ENCODE measurements around the gene CLIP2. TPM values are rescaled to one million over a fixed set of nuclear protein-coding genes. Genes with fewer than 3 reads are reported as not detected.

Gene CLIP2
- total and polyA plus RNA-seq, 2 of the 8 experiments (the other 6 are each of a cell fraction or from before 2014, with no cell fraction given) = 8.3 to 41.5 TPM

- Histone ChIP-seq H3K23me2 (ENCODE audit: low read depth, low read length) (no peaks in the 10 kb centered on the region), H4K20me1 (replicated peaks in 1 of 2; ENCODE audit: control insufficient read depth in 1 of 2, insufficient read depth in 2 of 2, low read length in 2 of 2) (peaks cover 2 to 16% of the 10 kb centered on the region in 2 experiments), H3K27ac (ENCODE audit: low read depth, low read length) (no peak overlapping the region), H2BK15ac (ENCODE audit: low read length) (no peak overlapping the region), H3K9me3 (ENCODE audit: insufficient read depth in 2 of 2, low read depth in 1 of 2, low read length in 1 of 2) (no peaks in the 10 kb centered on the region), H2BK20ac (ENCODE audit: low read length) (no peak overlapping the region), H3K79me1 (ENCODE audit: low read depth, low read length) (peaks cover 7% of the 10 kb centered on the region; the same call in 1 of the 2 replicates), H4K8ac (ENCODE audit: extremely low read depth, insufficient read depth, low read length) (no peak overlapping the region), H3K36me3 (ENCODE audit: control insufficient read depth in 2 of 4, insufficient read depth in 4 of 4, low read length in 3 of 4) (peaks cover 35 to 90% (median 72%) of the 10 kb centered on the region in 4 experiments), H3K4me2 (ENCODE audit: insufficient read depth in 1 of 2, low read depth in 2 of 2, low read length in 2 of 2) (no peak overlapping the region), H2BK120ac (replicated peaks; ENCODE audit: low read depth, low read length) (no peak overlapping the region), H3K4me3 (ENCODE audit: extremely low read depth in 1 of 4, insufficient read depth in 2 of 4, low read depth in 3 of 4, low read length in 4 of 4) (no peak overlapping the region), H3K18ac (ENCODE audit: extremely low read depth, low read length) (no peak overlapping the region), H4K5ac (ENCODE audit: insufficient read length, low read depth, low read length) (no peak overlapping the region), H3K4me1 (replicated peaks in 1 of 4; ENCODE audit: control insufficient read depth in 3 of 4, insufficient read depth in 4 of 4, low read length in 3 of 4) (no peaks in the 10 kb centered on the region), H3K4ac (replicated peaks; ENCODE audit: insufficient read length, low read depth, low read length) (no peak overlapping the region), H2BK12ac (ENCODE audit: low read depth, low read length) (no peak overlapping the region), H3K14ac (ENCODE audit: insufficient read length) (no peak overlapping the region), H2BK5ac (ENCODE audit: low read depth, low read length) (no peak overlapping the region), H3K79me2 (ENCODE audit: control insufficient read depth in 1 of 2, insufficient read depth in 2 of 2, low read length in 2 of 2) (no peaks in the 10 kb centered on the region), H3K9ac (replicated peaks in 1 of 4; ENCODE audit: extremely low read depth in 1 of 4, low read depth in 3 of 4, low read length in 3 of 4) (no peak overlapping the region), H3K27me3 (replicated peaks in 1 of 4; ENCODE audit: control insufficient read depth in 3 of 4, extremely low read depth in 1 of 4, insufficient read depth in 3 of 4, low read length in 3 of 4) (no peaks in the 10 kb centered on the region; a peak in 1 of 7 replicates), H2AK5ac (ENCODE audit: low read depth, low read length) (no peak overlapping the region), H3K23ac (ENCODE audit: insufficient read length) (no peak overlapping the region), H4K91ac (replicated peaks; ENCODE audit: insufficient read length, low read length) (no peak overlapping the region), H2AFZ (ENCODE audit: low read length) (no peak overlapping the region), H3K56ac (replicated peaks; ENCODE audit: insufficient read length, low read depth, low read length) (no peak overlapping the region)
- TF ChIP-seq SIRT6 (IDR thresholded peaks at IDR 0.05; ENCODE audit: low read length) = no peak
- no peak for TF ChIP-seq KDM5A (IDR thresholded peaks at IDR 0.05; ENCODE audit: low read length)
- no peak for TF ChIP-seq FOSL1 (IDR thresholded peaks at IDR 0.05; ENCODE audit: insufficient read depth, low read depth, low read length)
- TF ChIP-seq RNF2 (IDR thresholded peaks at IDR 0.05; ENCODE audit: borderline replicate concordance, low read depth, low read length, missing control alignments, poor library complexity, severe bottlenecking) = no peak
- TF ChIP-seq USF2 (IDR thresholded peaks at IDR 0.05; ENCODE audit: low read length) = no peak
- TF ChIP-seq SP1 (IDR thresholded peaks at IDR 0.05; ENCODE audit: low read depth, low read length) = no peak
- no peak for TF ChIP-seq SP2 (IDR thresholded peaks at IDR 0.05; ENCODE audit: low read length)
- no peak for TF ChIP-seq CBX5 (IDR thresholded peaks at IDR 0.05; ENCODE audit: low read depth, low read length)
- no peak for TF ChIP-seq KDM4A (IDR thresholded peaks at IDR 0.05; ENCODE audit: low read depth, low read length, severe bottlenecking)
- TF ChIP-seq JUN (IDR thresholded peaks at IDR 0.05; ENCODE audit: low read depth, low read length) = no peak
- no peak for TF ChIP-seq YY1 (IDR thresholded peaks at IDR 0.05; ENCODE audit: low read depth, low read length)
- no peak for TF ChIP-seq SIX5 (IDR thresholded peaks at IDR 0.05; ENCODE audit: low read depth, low read length)
- FAIRE-seq (no peak), DNase-seq (ENCODE audit: low read depth in 1 of 2, low spot score in 2 of 2) (no peak)
- ChIA-PET CTCF (ENCODE audit: partially characterized antibody) (interaction anchor here (0.6 to 2.5 kb wide), 3 partner anchors 34 to 171 kb away, joined by 3 to 7 read pairs (median 3); no protein-coding TSS in a partner anchor), POLR2A (ENCODE audit: partially characterized antibody) (interaction anchor here (0.7 to 1.2 kb wide), 2 partner anchors 13 kb away, joined by 3 to 4 read pairs; no protein-coding TSS in a partner anchor)
- 83% methylated on average over 3 of the region's 4 CpGs; no CpG with 5 or more reads in 1 of the 2 experiments for WGBS, 2 experiments (ENCODE audit: extremely low coverage in 1 of 2, insufficient coverage in 1 of 2, insufficient read length in 1 of 2, insufficient replicate concordance in 2 of 2, low coverage in 1 of 2, low lambda C conversion rate in 2 of 2, missing lambda C conversion rate in 1 of 2)
These were observed 48.7 kb upstream of the CLIP2 start for GRCh38 chr7:74240482-74240881.
